SJCRH30 (cell line): ENCODE results near the gene FTL. TPM values are rescaled to one million over a fixed set of nuclear protein-coding genes. Genes with fewer than 3 reads are reported as not detected.

Experiments
- DNase-seq, 2 experiments: peaks; one replicate each; pipeline ENCODE4 v3.0.0-alpha.2; 2015 to 2020
- H3K27ac ChIP-seq: fragments of 250-450 bp; sonication (Bioruptor Pico); 2 replicates; pipeline ENCODE4 v1.5.1; 2020; ENCODE audit warnings: mild to moderate bottlenecking, moderate library complexity
- H3K27me3 ChIP-seq: fragments of 250-450 bp; sonication (Bioruptor Pico); 2 replicates; pipeline ENCODE4 v1.5.1; 2020; ENCODE audit warnings: mild to moderate bottlenecking, moderate library complexity
- H3K36me3 ChIP-seq: fragments of 250-450 bp; sonication (Bioruptor Pico); 2 replicates; pipeline ENCODE4 v1.5.1; 2020; ENCODE audit warnings: mild to moderate bottlenecking, moderate library complexity
- H3K4me1 ChIP-seq: fragments of 250-450 bp; sonication (Bioruptor Pico); 2 replicates; pipeline ENCODE4 v1.5.1; 2020; ENCODE audit warnings: mild to moderate bottlenecking, moderate library complexity
- H3K4me3 ChIP-seq: fragments of 250-450 bp; sonication (Bioruptor Pico); 2 replicates; pipeline ENCODE4 v1.5.1; 2020; ENCODE audit warnings: mild to moderate bottlenecking, moderate library complexity
- H3K9me3 ChIP-seq: fragments of 250-450 bp; sonication (Bioruptor Pico); replicated peaks from 2 replicates; pipeline ENCODE4 v1.5.1; 2020; ENCODE audit warnings: mild to moderate bottlenecking, moderate library complexity
- total RNA-seq: library from RNA; depleted of rRNA; stranded (reverse); fragments of >200 nt; shearing (Covaris generic); gene quantifications from 2 replicates; pipeline ENCODE4 v1.2.3, GENCODE V29; 2014

The FTL gene
- total RNA-seq, 1 experiment from 2014 or later = 1,133 TPM

DNA sequence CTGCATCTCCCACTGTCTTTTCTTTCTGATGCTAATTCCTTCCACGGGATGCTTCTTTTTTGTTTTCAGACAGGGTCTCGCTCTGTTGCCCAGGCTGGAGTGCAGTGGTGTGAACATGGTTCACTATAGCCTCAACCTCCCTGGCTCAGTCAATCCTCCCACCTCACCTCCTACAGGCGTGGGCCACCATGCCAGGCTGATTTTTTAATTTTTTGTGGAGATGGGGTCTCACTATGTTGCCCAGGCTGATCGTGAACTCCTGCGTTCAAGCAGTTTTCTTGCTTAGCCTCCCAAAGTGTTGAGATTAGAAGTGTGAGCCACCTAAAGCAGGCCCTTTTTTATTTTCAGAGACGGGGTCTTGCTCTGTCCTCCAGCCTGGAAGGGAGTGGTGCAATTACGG is 23.2 kb downstream of the FTL start:
- no peak overlapping the region for H3K27ac ChIP-seq

DNA sequence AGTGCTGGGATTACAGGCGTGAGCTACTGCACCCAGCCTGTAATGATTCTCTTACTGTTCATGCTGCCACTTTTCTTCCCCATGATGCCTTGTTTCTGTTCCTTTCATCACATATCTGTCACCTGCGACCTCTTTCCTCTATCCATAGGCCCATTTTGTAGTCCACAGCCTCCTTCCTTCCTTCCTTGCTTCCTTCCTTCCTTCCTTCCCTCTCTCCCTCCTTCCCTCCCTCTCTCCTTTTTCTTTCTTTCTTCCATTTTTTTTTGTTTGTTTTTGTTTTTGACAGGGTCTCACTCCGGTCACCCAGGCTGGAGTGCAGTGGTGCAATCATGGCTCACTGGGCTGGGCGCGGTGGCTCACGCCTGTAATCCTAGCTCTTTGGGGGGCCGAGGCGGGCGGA is 23.8 kb downstream of the FTL start:
- H3K27me3 ChIP-seq = no peaks in the 10 kb centered on the region
- H3K4me1 ChIP-seq = peaks cover 12% of the 10 kb centered on the region
- no peak overlapping the region for H3K4me3 ChIP-seq
- peaks cover 36% of the 10 kb centered on the region for H3K36me3 ChIP-seq
- no peak for DNase-seq
- H3K9me3 ChIP-seq = no peaks in the 10 kb centered on the region
- H3K27ac ChIP-seq = no peak overlapping the region

More for the DNA sequence above, 23.2 kb downstream of the FTL start:
- Histone ChIP-seq H3K4me1 (peaks cover 12% of the 10 kb centered on the region), H3K27me3 (no peaks in the 10 kb centered on the region), H3K4me3 (no peak overlapping the region), H3K9me3 (no peaks in the 10 kb centered on the region), H3K36me3 (peaks cover 42% of the 10 kb centered on the region)
- no peak for DNase-seq

DNA sequence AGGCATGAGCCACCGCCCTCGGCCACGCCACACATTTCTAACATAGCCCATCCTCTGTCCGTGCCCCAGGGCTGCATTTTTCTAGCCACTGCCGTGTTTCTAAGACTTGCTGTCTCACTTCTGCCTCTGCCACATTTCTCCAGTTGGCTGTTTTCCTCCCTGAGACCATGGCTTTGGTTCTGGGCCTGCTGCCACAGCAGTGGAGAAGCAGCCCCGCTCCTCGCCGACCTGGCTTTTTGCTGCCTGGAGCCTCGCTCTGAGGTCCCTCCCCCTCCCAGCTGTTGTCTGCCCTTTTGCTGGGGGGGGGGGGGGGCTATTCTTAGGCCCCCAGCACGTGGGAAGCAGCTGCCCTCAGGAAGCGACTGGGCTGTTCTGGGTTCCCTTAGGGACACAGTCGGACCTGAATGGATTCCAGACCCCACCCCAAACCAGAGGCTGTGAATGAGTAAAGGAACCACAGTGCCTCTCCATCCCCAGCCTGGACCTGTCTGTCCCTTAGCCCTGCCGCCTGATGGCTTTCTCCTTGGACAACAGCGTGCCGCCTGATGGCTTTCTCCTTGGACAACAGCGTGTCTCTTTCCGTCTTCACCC is 24.7 kb downstream of the FTL start:
- Histone ChIP-seq H3K9me3 (no peaks in the 10 kb centered on the region), H3K4me1 (peaks cover 12% of the 10 kb centered on the region), H3K4me3 (no peak overlapping the region), H3K27ac (peak overlapping the region; percentile 69), H3K36me3 (peaks cover 28% of the 10 kb centered on the region), H3K27me3 (no peaks in the 10 kb centered on the region)
- DNase-seq = peak; percentile 80 to 81

DNA sequence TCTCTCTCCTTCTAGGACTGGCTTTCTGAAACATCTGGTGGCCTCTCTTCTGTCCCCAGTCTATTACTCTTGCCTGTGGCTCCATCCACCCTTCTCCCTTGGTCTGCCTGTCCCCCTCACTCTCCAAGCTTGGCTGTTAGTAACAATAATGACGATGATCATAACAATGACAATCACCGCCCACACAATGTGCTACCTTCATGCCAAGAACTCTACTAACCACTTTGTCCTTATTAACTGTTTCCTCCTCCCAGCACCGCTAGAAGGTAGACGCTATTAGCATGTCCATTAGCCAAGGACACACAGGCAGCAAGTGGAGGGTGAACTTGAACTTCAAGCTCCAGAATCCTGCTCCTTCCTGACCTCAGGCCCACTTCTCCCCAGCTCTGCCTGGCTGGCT is 25.3 kb downstream of the FTL start:
- H3K4me3 ChIP-seq = no peak overlapping the region
- peaks cover 22% of the 10 kb centered on the region for H3K36me3 ChIP-seq
- peak overlapping the region; percentile 69 for H3K27ac ChIP-seq
- no peaks in the 10 kb centered on the region for H3K27me3 ChIP-seq
- no peak for DNase-seq
- H3K9me3 ChIP-seq = no peaks in the 10 kb centered on the region
- peaks cover 12% of the 10 kb centered on the region for H3K4me1 ChIP-seq

DNA sequence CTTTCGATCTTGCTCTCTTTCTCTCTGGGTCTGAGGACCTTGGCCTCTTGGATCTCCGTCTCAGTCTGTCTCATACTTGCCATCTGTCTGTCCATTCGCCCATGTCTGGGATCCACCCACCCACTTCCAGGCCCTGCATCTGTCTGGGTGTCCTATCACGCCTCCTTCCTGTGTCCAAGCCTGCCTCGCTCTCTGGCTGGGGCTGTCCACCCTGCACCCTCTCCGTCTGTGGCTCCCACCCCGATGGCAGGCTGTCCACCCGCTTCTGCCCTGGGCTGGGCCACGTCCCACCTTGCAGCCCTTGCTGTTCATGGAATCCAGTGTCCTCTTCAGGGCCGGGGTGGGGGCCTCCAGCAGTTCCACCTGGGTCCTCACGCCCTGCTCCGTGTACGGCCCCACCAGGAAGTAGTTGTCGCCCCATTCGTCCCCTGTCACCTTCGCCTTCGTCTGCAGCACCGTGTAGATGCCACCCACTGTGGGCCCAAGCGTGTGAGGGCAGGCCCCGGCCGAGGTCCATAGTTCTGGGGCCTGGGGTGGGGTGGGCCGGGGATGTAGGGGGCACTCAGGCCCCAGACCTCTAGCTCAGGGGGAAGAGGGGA is 26.0 kb downstream of the FTL start:
- Histone ChIP-seq H3K27ac (no peak overlapping the region), H3K9me3 (no peaks in the 10 kb centered on the region), H3K4me3 (no peak overlapping the region), H3K4me1 (peaks cover 12% of the 10 kb centered on the region), H3K36me3 (peaks cover 15% of the 10 kb centered on the region), H3K27me3 (no peaks in the 10 kb centered on the region)
- no peak for DNase-seq

DNA sequence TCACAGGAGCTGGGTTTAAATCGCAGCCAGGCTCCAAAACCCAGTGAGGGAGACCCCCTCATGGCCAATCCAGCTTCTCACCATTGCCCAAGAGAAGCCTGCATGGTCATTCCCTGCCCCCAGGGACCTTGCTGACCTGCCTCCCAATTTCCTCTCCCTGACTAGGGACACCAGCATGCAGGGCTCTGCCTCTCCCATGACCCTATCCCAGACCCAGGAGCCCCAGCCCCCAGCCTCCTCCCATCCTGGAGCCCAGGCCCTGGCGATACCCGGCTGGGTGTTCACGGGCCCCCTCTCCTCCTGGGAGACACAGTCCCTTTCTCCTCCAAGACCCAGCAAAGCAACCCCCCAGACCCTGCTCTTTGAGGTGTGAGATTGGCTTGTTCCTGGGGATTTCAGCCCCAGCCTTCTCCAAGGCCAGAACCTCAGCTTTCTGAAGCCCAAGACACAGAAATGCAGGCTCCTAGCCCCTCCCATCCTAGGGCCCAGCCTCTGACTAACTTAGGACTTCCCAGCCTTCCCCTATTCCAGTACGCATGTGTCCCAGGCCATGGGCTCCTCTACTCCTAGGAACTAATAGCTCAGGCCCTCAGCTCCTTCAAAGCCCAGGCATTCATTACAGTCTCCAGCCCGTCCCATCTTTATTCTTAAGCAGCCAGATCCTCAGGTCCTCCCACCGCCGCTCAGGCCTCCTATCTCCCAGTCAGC is 26.9 kb downstream of the FTL start:
- peak overlapping the region; percentile 54 for H3K27ac ChIP-seq
- H3K4me1 ChIP-seq = peaks cover 12% of the 10 kb centered on the region
- H3K27me3 ChIP-seq = no peaks in the 10 kb centered on the region
- peak overlapping the region; percentile 63 for H3K4me3 ChIP-seq
- peak; percentile 70 to 79 for DNase-seq
- no peaks in the 10 kb centered on the region for H3K9me3 ChIP-seq
- peaks cover 13% of the 10 kb centered on the region for H3K36me3 ChIP-seq

DNA sequence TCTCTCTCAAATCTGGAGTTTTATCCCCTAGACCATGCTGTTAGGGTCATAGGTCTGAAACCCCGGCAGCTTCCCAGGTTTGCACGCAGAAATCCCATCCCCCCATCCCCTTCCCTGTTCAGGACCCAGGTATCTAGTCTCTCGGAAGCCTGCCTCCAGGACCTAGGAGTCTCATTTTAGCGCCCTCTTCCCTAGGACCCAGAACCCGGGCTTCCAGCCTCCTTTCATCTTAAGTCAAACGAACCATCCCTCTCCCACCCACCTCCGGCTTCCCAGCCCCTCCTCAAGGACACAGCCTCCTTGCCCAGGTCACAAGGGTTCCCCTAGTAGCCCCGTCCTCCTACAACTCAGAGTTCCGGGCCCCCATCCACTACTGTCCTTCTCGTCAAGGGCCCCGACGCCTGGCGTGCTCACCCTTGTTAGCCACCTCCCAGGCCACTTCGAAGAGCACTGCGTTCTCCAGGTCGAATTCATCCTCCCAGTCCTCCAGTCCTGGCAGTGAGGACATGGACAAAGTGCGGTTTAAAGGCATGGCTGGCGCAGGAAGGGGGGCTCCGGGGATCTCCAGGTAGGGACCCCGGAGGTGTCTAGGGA is 27.6 kb downstream of the FTL start:
- Histone ChIP-seq H3K4me3 (peak overlapping the region; percentile 63), H3K27ac (peak overlapping the region; percentile 54), H3K4me1 (peaks cover 12% of the 10 kb centered on the region), H3K36me3 (peaks cover 10% of the 10 kb centered on the region), H3K27me3 (no peaks in the 10 kb centered on the region), H3K9me3 (no peaks in the 10 kb centered on the region)
- DNase-seq = no peak

DNA sequence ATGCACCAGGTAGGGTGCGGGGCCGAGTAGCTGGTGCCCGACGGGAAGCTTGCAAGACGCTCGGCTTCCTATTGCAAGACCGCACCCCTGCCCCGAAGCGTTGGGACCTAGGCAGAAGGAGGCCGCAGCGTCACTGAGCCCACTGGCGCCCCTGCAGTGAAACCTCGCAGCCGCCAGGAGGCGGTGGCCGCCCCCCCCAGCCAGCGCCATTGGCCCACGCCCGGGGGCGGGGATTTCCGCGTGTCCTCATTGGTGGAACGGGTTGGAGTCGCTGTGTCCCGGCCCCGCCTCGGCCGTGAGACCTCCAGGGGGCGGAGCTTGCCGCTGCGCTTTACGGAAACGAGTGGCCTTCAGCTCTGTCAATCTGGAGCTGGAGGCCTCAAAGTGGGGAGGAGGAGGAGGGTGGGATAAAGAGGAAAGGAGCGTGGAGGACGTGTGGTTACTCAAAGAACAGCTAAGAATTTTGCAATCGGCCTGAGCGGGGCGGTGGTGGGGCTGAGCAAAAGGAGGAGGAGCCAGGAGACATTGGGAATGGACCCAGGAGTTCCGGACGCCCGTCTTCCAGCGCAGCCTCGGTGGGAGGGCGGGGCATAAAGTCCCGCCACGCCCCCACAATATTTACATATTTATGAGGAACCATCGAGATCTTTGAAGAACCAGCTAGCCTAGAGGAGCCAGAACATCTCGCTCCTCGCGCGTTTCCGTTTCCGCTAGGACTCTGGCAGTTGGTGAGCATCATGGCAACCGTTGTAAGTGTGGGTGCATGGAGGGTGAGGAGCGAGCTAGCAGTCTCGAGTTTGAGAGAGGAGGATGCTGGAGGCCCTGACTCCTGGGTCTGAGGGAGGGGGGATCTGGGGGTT is 28.3 kb downstream of the FTL start, which contains the start of the genes GYS1 and RUVBL2:
Gene GYS1 (minus strand): TSS at position 135 of the 860 bp plus-strand sequence. CDS start 197 bp downstream, outside the sequence.
Gene RUVBL2 (plus strand): TSS at position 713 of the 860 bp plus-strand sequence. CDS start 25 bp downstream, at position 738.
- peak; percentile 99 for DNase-seq
- peaks cover 5% of the 10 kb centered on the region; the same call in 1 of the 2 replicates for H3K36me3 ChIP-seq
- H3K4me3 ChIP-seq = peak within 1 kb of the TSS; percentile 63
- H3K27ac ChIP-seq = peak within 1 kb of the TSS; percentile 54
- H3K9me3 ChIP-seq = no peaks in the 10 kb centered on the region
- no peaks in the 10 kb centered on the region for H3K27me3 ChIP-seq
- peaks cover 12% of the 10 kb centered on the region for H3K4me1 ChIP-seq

DNA sequence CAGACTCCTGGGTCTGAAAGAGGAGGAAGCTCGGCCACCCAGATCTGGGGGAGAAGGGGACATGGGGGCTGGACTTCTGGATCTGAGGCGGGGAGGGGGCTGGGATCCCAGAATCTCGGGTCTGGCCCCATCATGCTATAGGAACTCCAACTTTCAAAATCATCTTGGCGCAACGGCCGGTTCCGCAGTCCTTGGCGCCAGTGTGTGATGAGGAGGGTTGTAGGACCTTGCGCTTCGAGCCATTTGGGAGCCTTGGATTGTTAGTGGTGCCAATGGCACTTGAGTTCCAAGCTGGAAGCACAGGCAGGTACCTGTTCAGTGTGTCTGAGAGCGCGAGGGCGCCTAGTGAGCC is 28.9 kb downstream of the FTL start:
- Histone ChIP-seq H3K4me3 (peak overlapping the region; percentile 63), H3K4me1 (peaks cover 12% of the 10 kb centered on the region), H3K27me3 (no peaks in the 10 kb centered on the region), H3K9me3 (no peaks in the 10 kb centered on the region), H3K27ac (peak overlapping the region; percentile 51), H3K36me3 (no peaks in the 10 kb centered on the region; the same call in 1 of the 2 replicates)
- DNase-seq = no peak

DNA sequence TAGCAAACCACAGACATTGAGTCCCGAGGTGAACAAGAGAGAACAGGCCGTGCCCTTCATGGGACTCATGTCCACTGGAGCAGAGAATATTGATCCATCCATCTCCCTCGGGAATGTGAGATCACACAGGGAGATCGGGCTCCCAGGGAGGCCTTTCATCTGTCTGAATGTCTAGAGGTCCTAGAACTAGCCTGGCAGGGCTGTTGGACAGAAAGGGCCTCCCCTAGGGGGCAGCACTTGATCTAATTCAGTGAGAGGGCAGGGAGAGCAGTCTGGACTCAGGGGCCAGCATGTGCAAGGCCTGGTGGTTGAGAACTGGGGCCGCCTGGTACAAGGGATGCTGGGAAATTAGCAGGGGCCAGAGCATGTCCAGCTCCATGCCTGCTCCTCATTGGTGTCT is 32.9 kb downstream of the FTL start:
- peak; percentile 81 to 84 for DNase-seq
- H3K27me3 ChIP-seq = no peaks in the 10 kb centered on the region
- no peak overlapping the region for H3K27ac ChIP-seq
- H3K4me3 ChIP-seq = no peak overlapping the region
- no peaks in the 10 kb centered on the region for H3K9me3 ChIP-seq
- peaks cover 7% of the 10 kb centered on the region; the same call in 1 of the 2 replicates for H3K36me3 ChIP-seq
- no peaks in the 10 kb centered on the region for H3K4me1 ChIP-seq

DNA sequence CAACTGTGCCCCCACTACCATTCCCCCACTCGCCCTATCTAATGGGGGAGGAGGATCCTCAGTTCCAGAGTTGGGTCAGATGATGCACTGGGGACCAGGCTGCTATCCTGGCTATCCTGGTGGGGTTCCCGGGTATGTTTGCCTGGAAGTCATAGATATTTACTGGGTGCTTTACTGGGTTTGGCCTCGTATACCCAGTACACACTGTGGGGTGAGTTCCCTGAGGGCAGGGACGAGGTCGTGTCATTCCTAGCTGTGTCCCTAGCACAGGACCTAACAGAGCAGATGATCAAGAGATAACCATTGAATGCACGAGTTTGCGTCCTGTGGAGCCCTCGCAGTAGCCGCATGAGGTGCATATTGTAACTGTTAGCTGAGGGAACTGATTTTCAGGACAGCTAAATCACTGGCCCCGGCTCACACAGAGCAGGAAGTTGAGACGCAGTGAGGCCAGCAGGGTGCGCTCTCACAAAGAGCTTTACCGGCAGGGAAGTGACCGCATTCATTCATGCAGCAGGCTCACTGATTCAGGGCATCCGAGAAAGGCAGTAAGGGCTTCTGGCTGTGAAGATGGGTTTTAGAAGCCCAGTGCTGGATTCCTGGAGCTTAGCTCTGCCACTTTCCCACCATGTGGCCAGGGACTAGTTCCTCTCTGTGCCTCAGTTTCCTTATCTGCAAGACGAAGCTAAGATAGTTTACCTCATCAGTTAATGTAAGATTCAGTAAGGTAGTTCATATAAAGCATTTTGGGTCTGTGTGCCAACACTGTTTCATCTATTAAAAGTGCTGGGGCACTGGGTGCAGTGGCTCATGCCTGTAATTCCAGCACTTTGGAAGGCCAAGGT is 34.6 kb downstream of the FTL start:
- Histone ChIP-seq H3K27ac (no peak overlapping the region), H3K27me3 (no peaks in the 10 kb centered on the region), H3K9me3 (no peaks in the 10 kb centered on the region), H3K36me3 (peaks cover 12% of the 10 kb centered on the region; the same call in 1 of the 2 replicates), H3K4me3 (no peak overlapping the region), H3K4me1 (no peaks in the 10 kb centered on the region)
- peak; percentile 48 to 59 for DNase-seq

DNA sequence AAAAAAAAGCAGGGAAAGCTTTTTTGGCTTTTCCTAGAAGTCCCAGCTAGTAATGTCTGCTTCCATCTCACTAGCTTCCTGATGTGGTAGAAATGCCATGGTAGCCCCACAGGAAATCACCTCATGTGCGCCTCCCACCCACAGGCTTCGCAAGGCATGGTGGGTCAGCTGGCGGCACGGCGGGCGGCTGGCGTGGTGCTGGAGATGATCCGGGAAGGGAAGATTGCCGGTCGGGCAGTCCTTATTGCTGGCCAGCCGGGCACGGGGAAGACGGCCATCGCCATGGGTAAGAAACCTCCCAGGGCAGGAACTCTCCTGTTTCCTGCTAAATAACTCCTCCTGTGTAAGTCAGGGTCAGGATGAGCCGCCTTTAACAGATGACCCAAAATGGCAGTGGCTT is 39.0 kb downstream of the FTL start:
- H3K36me3 ChIP-seq = peaks cover 24% of the 10 kb centered on the region
- H3K27me3 ChIP-seq = no peaks in the 10 kb centered on the region
- no peak overlapping the region for H3K27ac ChIP-seq

DNA sequence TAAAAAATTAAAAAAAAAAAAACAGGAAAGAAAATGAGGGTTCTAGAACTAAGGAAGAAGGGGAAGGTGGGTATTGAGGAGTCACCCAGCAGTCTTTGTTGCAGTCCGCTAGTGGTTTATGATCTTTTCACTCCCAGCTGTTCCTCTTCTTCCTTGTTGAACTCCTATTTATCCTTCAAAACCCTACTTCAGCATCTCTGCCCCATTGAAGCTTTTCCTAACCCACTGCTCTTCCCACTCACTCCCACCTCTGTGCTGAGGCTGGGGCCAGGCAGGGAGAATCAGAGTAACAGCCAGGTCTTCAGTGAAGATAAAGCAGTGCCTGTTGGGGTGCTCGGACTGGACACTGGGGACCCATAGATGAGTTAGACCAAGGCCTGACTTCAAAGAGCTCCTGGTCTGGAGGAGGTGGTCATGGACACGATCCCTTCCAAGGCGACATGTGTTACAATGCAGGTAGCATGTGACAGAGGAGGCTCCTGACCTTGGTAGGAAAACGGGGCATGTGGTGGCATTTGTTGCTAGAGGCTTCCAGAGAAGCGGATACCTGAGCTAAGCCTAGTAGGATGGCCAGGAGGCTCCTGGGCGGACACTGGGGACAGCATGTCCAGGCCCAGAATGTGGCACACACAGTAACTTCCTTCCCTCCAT is 40.0 kb downstream of the FTL start:
- Histone ChIP-seq H3K27me3 (no peaks in the 10 kb centered on the region), H3K27ac (no peak overlapping the region), H3K9me3 (no peaks in the 10 kb centered on the region), H3K4me1 (no peaks in the 10 kb centered on the region), H3K36me3 (peaks cover 29% of the 10 kb centered on the region), H3K4me3 (no peak overlapping the region)
- no peak for DNase-seq

More for the DNA sequence above, 39.0 kb downstream of the FTL start:
- no peaks in the 10 kb centered on the region for H3K4me1 ChIP-seq
- no peak for DNase-seq
- H3K9me3 ChIP-seq = no peaks in the 10 kb centered on the region
- no peak overlapping the region for H3K4me3 ChIP-seq
